H1 (cell line): ENCODE data around the gene CBX4. TPM values are rescaled to one million over a fixed set of nuclear protein-coding genes. Genes with fewer than 3 reads are reported as not detected.
A peak's percentile ranks its signal among the peaks of the same experiment; 100 is the strongest.

ENCODE experiments used
- CTCF ChIA-PET: fragments of 300-600 bp; sonication (Branson Sonifier 250); formaldehyde crosslinking; loops from one replicate; lab custom pipeline; 2021; ENCODE audit not compliant: partially characterized antibody; lab: Charles Lee
- POLR2A ChIA-PET: fragments of 300-600 bp; sonication (Branson Sonifier 250); formaldehyde crosslinking; loops from one replicate; lab custom pipeline; 2021; ENCODE audit warnings: inconsistent platforms; ENCODE audit not compliant: partially characterized antibody; lab: Charles Lee
- DNase-seq, 2 experiments: peaks; one replicate each; pipeline versions ENCODE4 v3.0.0 to v3.0.0-alpha.2; 2010 to 2022; ENCODE audit warnings: low spot score in 2 of 2, low read depth in 1 of 2, mixed read lengths in 1 of 2
- FAIRE-seq: peaks from 2 replicates; lab custom pipeline; 2011; peaks lifted over from hg19 to GRCh38; lab: Jason Lieb, UNC
- H2AFZ ChIP-seq: 2 replicates; pipeline ENCODE4 v1.8.1; 2012; ENCODE audit warnings: low read length, inconsistent platforms
- H2AK5ac ChIP-seq: 2 replicates; pipeline ENCODE4 v1.6.1; 2013; ENCODE audit warnings: low read depth, low read length
- H2BK120ac ChIP-seq: replicated peaks from 2 replicates; pipeline ENCODE3; 2013; ENCODE audit warnings: low read depth, low read length, inconsistent platforms
- H2BK12ac ChIP-seq: 2 replicates; pipeline ENCODE4 v1.6.1; 2013; ENCODE audit warnings: low read depth, low read length
- H2BK15ac ChIP-seq: 2 replicates; pipeline ENCODE4 v1.6.1; 2013; ENCODE audit warnings: low read length
- H2BK20ac ChIP-seq: 2 replicates; pipeline ENCODE4 v1.6.1; 2013; ENCODE audit warnings: low read length
- H2BK5ac ChIP-seq: 2 replicates; pipeline ENCODE4 v1.6.1; 2013; ENCODE audit warnings: low read depth, low read length
- H3K14ac ChIP-seq: 2 replicates; pipeline ENCODE4 v1.6.1; 2013; ENCODE audit warnings: inconsistent platforms; ENCODE audit not compliant: insufficient read length
- H3K18ac ChIP-seq: 2 replicates; pipeline ENCODE4 v1.6.1; 2013; ENCODE audit warnings: low read length; ENCODE audit errors: extremely low read depth
- H3K23ac ChIP-seq: 2 replicates; pipeline ENCODE4 v1.6.1; 2013; ENCODE audit warnings: inconsistent platforms; ENCODE audit not compliant: insufficient read length
- H3K23me2 ChIP-seq: 2 replicates; pipeline ENCODE4 v1.6.1; 2013; ENCODE audit warnings: low read depth, low read length
- H3K27ac ChIP-seq: 2 replicates; pipeline ENCODE4 v1.6.1; 2011; ENCODE audit warnings: low read depth, low read length, inconsistent platforms
- H3K27me3 ChIP-seq, 4 experiments: replicated peaks in 1 of 4; 1 replicate in 1 of 4; 2 replicates in 3 of 4; pipeline versions ENCODE4 v1.6.1 to v1.8.1; 2011 to 2013; ENCODE audit warnings: low read length in 3 of 4, mild to moderate bottlenecking in 3 of 4, inconsistent platforms in 2 of 4, mixed read lengths in 2 of 4, moderate library complexity in 1 of 4; ENCODE audit not compliant: control insufficient read depth in 3 of 4, insufficient read depth in 3 of 4; ENCODE audit errors: extremely low read depth in 1 of 4
- H3K36me3 ChIP-seq, 4 experiments: 2 replicates each; pipeline versions ENCODE4 v1.6.1 to v1.8.1; 2011 to 2013; ENCODE audit warnings: mild to moderate bottlenecking in 4 of 4, low read length in 3 of 4, moderate library complexity in 2 of 4, control low read depth in 1 of 4, inconsistent platforms in 1 of 4; ENCODE audit not compliant: insufficient read depth in 4 of 4, control insufficient read depth in 2 of 4
- H3K4ac ChIP-seq: replicated peaks from 2 replicates; pipeline ENCODE3; 2013; ENCODE audit warnings: low read length, low read depth, mixed read lengths, inconsistent platforms; ENCODE audit not compliant: insufficient read length
- H3K4me1 ChIP-seq, 4 experiments: replicated peaks in 1 of 4; 1 replicate in 1 of 4; 2 replicates in 3 of 4; pipeline versions ENCODE4 v1.6.1 to v1.8.1; 2011 to 2013; ENCODE audit warnings: low read length in 3 of 4, inconsistent platforms in 2 of 4, mixed read lengths in 1 of 4; ENCODE audit not compliant: insufficient read depth in 4 of 4, control insufficient read depth in 3 of 4
- H3K4me2 ChIP-seq, 2 experiments: 2 replicates each; pipeline versions ENCODE4 v1.6.1 to v1.8.1; 2011 to 2013; ENCODE audit warnings: low read depth in 2 of 2, low read length in 2 of 2, control low read depth in 1 of 2, inconsistent platforms in 1 of 2, mild to moderate bottlenecking in 1 of 2; ENCODE audit not compliant: insufficient read depth in 1 of 2
- H3K4me3 ChIP-seq, 4 experiments: fragments of 200-600, 300-600 bp in 1 of 4; sonication (generic), shearing (Covaris generic), sonication (Bioruptor Twin) in 1 of 4; 2 replicates each; pipeline versions ENCODE4 v1.5.1 to v1.8.1; 2011 to 2016; ENCODE audit warnings: low read length in 4 of 4, low read depth in 3 of 4, control low read depth in 2 of 4, inconsistent platforms in 2 of 4, mild to moderate bottlenecking in 2 of 4, mixed read lengths in 1 of 4, moderate library complexity in 1 of 4; ENCODE audit not compliant: insufficient read depth in 2 of 4; ENCODE audit errors: extremely low read depth in 1 of 4
- H3K56ac ChIP-seq: replicated peaks from 2 replicates; pipeline ENCODE3; 2013; ENCODE audit warnings: low read depth, mild to moderate bottlenecking, mixed read lengths, low read length, inconsistent platforms; ENCODE audit not compliant: insufficient read length
- H3K79me1 ChIP-seq: 2 replicates; pipeline ENCODE4 v1.6.1; 2013; ENCODE audit warnings: low read depth, low read length, control low read depth
- H3K79me2 ChIP-seq, 2 experiments: 2 replicates each; pipeline versions ENCODE4 v1.6.1 to v1.8.1; 2012 to 2013; ENCODE audit warnings: low read length in 2 of 2, mild to moderate bottlenecking in 2 of 2, inconsistent platforms in 1 of 2; ENCODE audit not compliant: insufficient read depth in 2 of 2, control insufficient read depth in 1 of 2
- H3K9ac ChIP-seq, 4 experiments: replicated peaks in 1 of 4; 1 replicate in 1 of 4; 2 replicates in 3 of 4; pipeline versions ENCODE4 v1.6.1 to v1.8.1; 2011 to 2013; ENCODE audit warnings: low read depth in 3 of 4, low read length in 3 of 4, control low read depth in 2 of 4, mild to moderate bottlenecking in 2 of 4, moderate library complexity in 2 of 4, inconsistent platforms in 1 of 4; ENCODE audit errors: extremely low read depth in 1 of 4
- H3K9me3 ChIP-seq, 2 experiments: 2 replicates each; pipeline versions ENCODE4 v1.6.1 to v1.8.1; 2012 to 2013; ENCODE audit warnings: mild to moderate bottlenecking in 2 of 2, moderate library complexity in 2 of 2, control low read depth in 1 of 2, inconsistent platforms in 1 of 2, low read depth in 1 of 2, low read length in 1 of 2, mixed read lengths in 1 of 2; ENCODE audit not compliant: insufficient read depth in 2 of 2
- H4K20me1 ChIP-seq, 2 experiments: replicated peaks in 1 of 2; 2 replicates each; pipeline versions ENCODE3 to v1.8.1; 2011 to 2013; ENCODE audit warnings: inconsistent platforms in 2 of 2, low read length in 2 of 2, mild to moderate bottlenecking in 1 of 2; ENCODE audit not compliant: insufficient read depth in 2 of 2, control insufficient read depth in 1 of 2
- H4K5ac ChIP-seq: 2 replicates; pipeline ENCODE4 v1.6.1; 2013; ENCODE audit warnings: low read length, low read depth, mixed read lengths, inconsistent platforms; ENCODE audit not compliant: insufficient read length
- H4K8ac ChIP-seq: 2 replicates; pipeline ENCODE4 v1.8.0; 2013; ENCODE audit warnings: mild to moderate bottlenecking, moderate library complexity, low read length, inconsistent platforms; ENCODE audit not compliant: insufficient read depth; ENCODE audit errors: extremely low read depth
- H4K91ac ChIP-seq: replicated peaks from 2 replicates; pipeline ENCODE3; 2013; ENCODE audit warnings: low read length, mixed read lengths, inconsistent platforms; ENCODE audit not compliant: insufficient read length
- BRCA1 ChIP-seq: IDR thresholded peaks from 2 replicates; pipeline ENCODE4 v1.6.1; 2012; ENCODE audit warnings: low read depth, low read length, improper control_type of control experiment
- CBX8 ChIP-seq: fragments of 300-800, 300-1000 bp; sonication (generic); IDR thresholded peaks from 2 replicates; pipeline ENCODE4 v1.7.1; 2016; ENCODE audit warnings: low read depth, low read length, borderline replicate concordance
- EZH2 ChIP-seq: fragments of 200-600 bp; sonication (generic); IDR thresholded peaks from 2 replicates; pipeline ENCODE4 v1.7.1; 2012; ENCODE audit warnings: low read depth, mild to moderate bottlenecking, moderate library complexity, low read length, inconsistent platforms; ENCODE audit not compliant: severe bottlenecking
- RNF2 ChIP-seq: fragments of 200-900, 300-1000 bp; sonication (generic); IDR thresholded peaks from 2 replicates; pipeline ENCODE4 v1.7.1; 2016; ENCODE audit warnings: borderline replicate concordance, low read depth, mild to moderate bottlenecking, antibody characterized with exemption, low read length; ENCODE audit not compliant: poor library complexity, severe bottlenecking; ENCODE audit errors: missing control alignments
- SUZ12 ChIP-seq: fragments of 200-600 bp; sonication (generic); IDR thresholded peaks from 2 replicates; pipeline ENCODE4 v1.6.1; 2012; ENCODE audit warnings: mild to moderate bottlenecking, inconsistent platforms, low read length, moderate library complexity, mixed read lengths
- WGBS, 2 experiments: shearing (Covaris generic) in 1 of 2; methylation state at CpG; one replicate each; pipeline versions ENCODE4 v1.1.6 to v1.1.7; 2013 to 2015; ENCODE audit warnings: low lambda C conversion rate in 2 of 2, mixed read lengths in 2 of 2, inconsistent platforms in 1 of 2, low coverage in 1 of 2, missing lambda C conversion rate in 1 of 2; ENCODE audit not compliant: insufficient replicate concordance in 2 of 2, insufficient coverage in 1 of 2, insufficient read length in 1 of 2; ENCODE audit errors: extremely low coverage in 1 of 2, missing lambda C conversion rate in 1 of 2; 5-methylcytosine and 5-hydroxymethylcytosine counted together
- polyA plus RNA-seq, 7 experiments: library from polyadenylated mRNA; depleted of rRNA in 3 of 7; stranded (reverse) in 5 of 7; unstranded in 2 of 7; fragments of >200 nt in 5 of 7; fragments of 200-250 nt in 2 of 7; gene quantifications; 1 replicate in 5 of 7; 2 replicates in 1 of 7; 4 replicates in 1 of 7; pipeline versions ENCODE4 v1.2.1 to v1.2.3, GENCODE V29; 2011 to 2013; ENCODE audit warnings: missing spikeins in 2 of 7, mixed read lengths in 2 of 7
- total RNA-seq: library from RNA; stranded (reverse); fragmentation: NEBNext Ultra II Directional; extraction: Animal tissue kit (Norgen Biotek cat#: 25700); gene quantifications from 2 replicates; pipeline ENCODE4 v1.2.1, GENCODE V29; 2021
- TF ChIP-seq, protein P1 (sequence below): IDR thresholded peaks from 2 replicates; pipeline ENCODE4 v1.6.1; 2012; ENCODE audit warnings: inconsistent platforms
- TF ChIP-seq, protein P2 (sequence below): IDR thresholded peaks from 2 replicates; pipeline ENCODE4 v1.6.1; 2012; ENCODE audit warnings: inconsistent platforms

Gene CBX4
- total and polyA plus RNA-seq, 2 of the 8 experiments (the other 6 are each of a cell fraction or from before 2014, with no cell fraction given) = 1.8 to 4.0 TPM

DNA sequence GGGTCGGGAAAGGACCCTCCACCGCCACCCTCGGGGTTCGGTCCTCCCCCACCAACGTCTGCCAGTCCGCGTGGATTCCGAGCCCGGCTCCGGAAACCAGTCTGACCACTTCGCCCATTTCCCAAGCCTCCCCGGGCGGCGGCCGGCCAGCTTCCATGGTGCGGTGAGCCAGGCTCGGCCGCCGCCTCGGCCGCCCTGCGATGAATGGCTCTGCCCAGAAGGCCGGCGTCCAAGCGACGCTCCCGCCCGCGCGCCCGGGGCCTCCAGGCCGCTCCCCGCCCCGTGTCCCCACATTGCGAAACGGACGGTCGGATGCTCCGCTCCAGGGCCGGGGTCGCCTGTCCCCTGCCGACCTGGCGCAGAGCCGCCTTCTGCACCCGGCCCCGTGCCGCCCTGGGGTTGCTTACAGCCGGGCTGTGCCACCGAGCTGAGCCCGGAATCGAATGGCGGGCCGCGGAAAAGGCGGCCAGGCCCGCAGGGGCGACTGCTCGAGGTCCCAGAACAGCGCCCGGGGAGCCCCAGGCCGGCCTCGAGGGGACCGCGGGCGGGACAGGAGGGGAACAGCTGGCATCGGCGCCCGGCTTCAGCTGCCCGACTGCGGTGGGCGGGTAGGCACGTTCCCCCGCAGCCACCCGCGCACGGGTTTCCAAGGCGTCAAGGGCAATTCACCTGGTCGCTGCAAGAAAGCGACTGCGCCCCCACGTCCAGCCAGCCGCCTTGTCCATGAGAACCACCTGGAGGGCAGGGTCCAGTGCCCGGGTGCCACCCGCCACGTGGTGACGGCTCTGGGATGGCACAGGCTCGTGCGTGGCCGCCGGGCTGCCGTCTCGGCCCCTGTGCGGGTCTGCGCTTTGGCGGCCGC, 24.0 kb downstream of the CBX4 start:
- 4% methylated on average over 65 of the region's 96 CpGs; no CpG with 5 or more reads in 1 of the 2 experiments for WGBS, 2 experiments
- H3K14ac ChIP-seq = no peak overlapping the region
- H3K56ac ChIP-seq = no peak overlapping the region
- H3K4me1 ChIP-seq = peaks cover 0 to 33% (median 27%) of the 10 kb centered on the region in 4 experiments; a peak in 6 of 7 replicates
- H2BK120ac ChIP-seq = no peak overlapping the region
- POLR2A ChIA-PET = interaction anchor here (0.9 to 24.0 kb wide), 11 partner anchors 11 to 134 kb away, joined by 3 to 374 read pairs (median 5); partner anchors contain the start of genes CBX4 and CBX8
- no peak overlapping the region for H3K4ac ChIP-seq
- H3K9ac ChIP-seq = no peak overlapping the region
- peak overlapping the region; percentile 37 for H4K8ac ChIP-seq
- peaks cover 6% of the 10 kb centered on the region; the same call in 1 of the 2 replicates for H3K23me2 ChIP-seq
- no peak overlapping the region for H4K5ac ChIP-seq
- no peaks in the 10 kb centered on the region for H3K79me1 ChIP-seq
- FAIRE-seq = no peak
- peak overlapping the region; percentile 97 for H3K18ac ChIP-seq
- H3K23ac ChIP-seq = no peak overlapping the region
- CTCF ChIA-PET = interaction anchor here (1.4 to 24.7 kb wide), 7 partner anchors 9 to 72 kb away, joined by 3 to 576 read pairs (median 84); partner anchors contain the start of genes CBX4 and CBX8
- H3K9me3 ChIP-seq = no peaks in the 10 kb centered on the region
- H2AFZ ChIP-seq = no peak overlapping the region
- H2BK12ac ChIP-seq = peak overlapping the region; percentile 75; the same call in 1 of the 2 replicates
- peak overlapping the region; percentile 65 to 68 for H3K4me2 ChIP-seq
- H2AK5ac ChIP-seq = no peak overlapping the region
- H3K27me3 ChIP-seq = peaks cover 83 to 99% (median 97%) of the 10 kb centered on the region in 4 experiments
- peak in 1 of 2 experiments; percentile 75 for DNase-seq
- H4K20me1 ChIP-seq = peaks cover 0 to 9% of the 10 kb centered on the region in 2 experiments
- peak overlapping the region in 3 of 4 experiments; percentile 11 to 51 (median 19); a peak in 4 of 8 replicates for H3K4me3 ChIP-seq
- H4K91ac ChIP-seq = no peak overlapping the region
- peaks cover 0 to 15% (median 0%) of the 10 kb centered on the region in 4 experiments; a peak in 1 of 8 replicates for H3K36me3 ChIP-seq
- no peak overlapping the region for H3K27ac ChIP-seq
- TF ChIP-seq, protein P1, sequence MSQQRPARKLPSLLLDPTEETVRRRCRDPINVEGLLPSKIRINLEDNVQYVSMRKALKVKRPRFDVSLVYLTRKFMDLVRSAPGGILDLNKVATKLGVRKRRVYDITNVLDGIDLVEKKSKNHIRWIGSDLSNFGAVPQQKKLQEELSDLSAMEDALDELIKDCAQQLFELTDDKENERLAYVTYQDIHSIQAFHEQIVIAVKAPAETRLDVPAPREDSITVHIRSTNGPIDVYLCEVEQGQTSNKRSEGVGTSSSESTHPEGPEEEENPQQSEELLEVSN = peak; percentile 75; the same call in 1 of the 2 replicates
- TF ChIP-seq CBX8 (no peak; the same call in 1 of the 2 replicates), EZH2 (peak; percentile 97), RNF2 (peak; percentile 86), SUZ12 (peak; percentile 99), BRCA1 (no peak)
- TF ChIP-seq, protein P2, sequence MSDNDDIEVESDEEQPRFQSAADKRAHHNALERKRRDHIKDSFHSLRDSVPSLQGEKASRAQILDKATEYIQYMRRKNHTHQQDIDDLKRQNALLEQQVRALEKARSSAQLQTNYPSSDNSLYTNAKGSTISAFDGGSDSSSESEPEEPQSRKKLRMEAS = peak; percentile 57
- H2BK5ac ChIP-seq = no peak overlapping the region; the same call in 1 of the 2 replicates
- no peak overlapping the region for H2BK15ac ChIP-seq
- H2BK20ac ChIP-seq = 0 out of 2 replicates have a peak overlapping the region, but pooled peaks have one; percentile 61
- no peaks in the 10 kb centered on the region for H3K79me2 ChIP-seq
